GM21619 (cell line): ENCODE results near the gene IDUA.

Experiments
- ATAC-seq: cut with Tn5 transposase; IDR thresholded peaks from one replicate; pipeline ENCODE4 v1.9.1; 2021; ENCODE audit not compliant: unreplicated experiment

Gene IDUA

GRCh38 chr4:955931-956381, 30.9 kb upstream of the IDUA start:
- ATAC-seq, result no peak

DNA sequence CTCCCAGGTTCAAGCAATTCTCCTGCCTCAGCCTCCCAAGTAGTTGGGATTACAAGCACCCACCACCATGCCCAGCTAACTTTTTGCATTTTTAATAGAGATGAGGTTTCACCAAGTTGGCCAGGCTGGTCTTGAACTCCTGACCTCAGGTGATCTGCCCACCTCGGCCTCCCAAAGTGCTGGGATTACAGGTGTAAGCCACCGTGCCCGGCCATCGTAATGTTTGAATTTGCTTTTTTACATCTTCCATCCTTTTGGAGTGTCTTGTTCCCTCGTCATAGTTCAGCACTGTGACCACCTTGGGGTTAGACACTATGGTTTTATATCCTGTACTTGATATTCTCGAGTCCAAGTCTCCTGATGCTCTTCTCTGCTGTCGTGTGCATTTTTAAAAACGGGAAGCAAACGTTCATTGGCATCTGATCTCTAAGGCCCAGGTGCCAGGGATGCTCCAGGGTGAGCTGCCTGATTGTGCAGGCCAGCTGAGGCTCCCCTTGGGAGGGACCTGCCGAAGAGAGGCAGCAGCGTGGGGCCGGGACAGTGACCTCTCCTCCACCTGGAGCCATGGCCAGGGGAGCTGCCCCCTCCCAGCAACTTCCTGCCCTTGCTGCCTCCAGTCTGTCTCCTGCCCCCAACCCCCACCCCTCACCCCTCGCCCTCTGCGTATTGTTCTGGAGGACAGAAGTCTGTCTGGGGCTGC, 30.2 kb upstream of the IDUA start:
- ATAC-seq, result no peak

- no peak for ATAC-seq
Observed at GRCh38 chr4:957231-957580, 29.6 kb upstream of the IDUA start.

DNA sequence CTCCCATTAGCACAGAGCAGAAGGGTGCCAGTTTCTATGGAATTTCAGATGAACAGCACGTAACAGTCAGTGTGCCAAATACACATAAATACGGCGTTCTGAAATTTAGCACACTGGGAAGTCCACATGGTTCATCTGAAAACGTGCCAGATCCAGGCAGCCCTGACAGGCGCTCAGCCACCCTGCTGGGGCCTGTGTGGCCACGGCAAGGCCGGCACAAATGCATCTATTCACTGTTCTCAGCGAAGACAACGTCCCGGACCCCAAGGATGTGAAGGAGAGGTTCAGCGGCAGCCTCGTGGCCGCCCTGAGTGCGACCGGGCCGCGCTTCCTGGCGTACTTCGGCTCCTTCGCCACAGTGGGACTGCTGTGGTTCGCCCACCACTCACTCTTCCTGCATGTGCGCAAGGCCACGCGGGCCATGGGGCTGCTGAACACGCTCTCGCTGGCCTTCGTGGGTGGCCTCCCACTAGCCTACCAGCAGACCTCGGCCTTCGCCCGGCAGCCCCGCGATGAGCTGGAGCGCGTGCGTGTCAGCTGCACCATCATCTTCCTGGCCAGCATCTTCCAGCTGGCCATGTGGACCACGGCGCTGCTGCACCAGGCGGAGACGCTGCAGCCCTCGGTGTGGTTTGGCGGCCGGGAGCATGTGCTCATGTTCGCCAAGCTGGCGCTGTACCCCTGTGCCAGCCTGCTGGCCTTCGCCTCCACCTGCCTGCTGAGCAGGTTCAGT, 29.1 kb upstream of the IDUA start:
- ATAC-seq, result no peak

- no peak for ATAC-seq
Observed at GRCh38 chr4:958314-958665, 28.6 kb upstream of the IDUA start.

GRCh38 chr4:958696-959337, 28.0 kb upstream of the IDUA start:
- ATAC-seq, result no peak

- ATAC-seq, result no peak
Observed at GRCh38 chr4:959338-960139, 27.3 kb upstream of the IDUA start.

DNA sequence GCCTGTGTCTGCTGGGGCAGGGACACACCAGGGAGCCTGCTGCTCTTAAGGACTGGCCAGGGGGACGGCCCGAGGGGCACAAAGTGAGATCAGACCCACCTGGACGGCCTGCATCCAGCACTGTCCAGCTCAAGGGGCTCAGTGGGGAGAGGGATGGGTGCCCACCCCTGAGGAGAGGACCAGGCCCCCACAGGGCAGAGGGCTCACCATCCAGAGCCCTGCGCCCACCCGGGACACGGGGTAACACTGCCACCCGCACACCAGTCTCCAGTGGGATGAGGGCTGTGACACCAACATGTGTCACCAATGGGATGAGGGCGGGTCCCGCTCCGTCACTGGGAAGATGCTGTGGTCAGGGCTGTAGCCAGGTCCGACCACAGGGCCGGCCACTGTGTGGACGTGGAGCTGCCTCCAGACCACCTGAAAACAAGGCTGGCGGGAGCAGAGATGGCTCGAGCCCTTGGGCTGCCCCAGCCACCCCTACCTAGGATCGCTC, 26.7 kb upstream of the IDUA start:
- ATAC-seq, result no peak

DNA sequence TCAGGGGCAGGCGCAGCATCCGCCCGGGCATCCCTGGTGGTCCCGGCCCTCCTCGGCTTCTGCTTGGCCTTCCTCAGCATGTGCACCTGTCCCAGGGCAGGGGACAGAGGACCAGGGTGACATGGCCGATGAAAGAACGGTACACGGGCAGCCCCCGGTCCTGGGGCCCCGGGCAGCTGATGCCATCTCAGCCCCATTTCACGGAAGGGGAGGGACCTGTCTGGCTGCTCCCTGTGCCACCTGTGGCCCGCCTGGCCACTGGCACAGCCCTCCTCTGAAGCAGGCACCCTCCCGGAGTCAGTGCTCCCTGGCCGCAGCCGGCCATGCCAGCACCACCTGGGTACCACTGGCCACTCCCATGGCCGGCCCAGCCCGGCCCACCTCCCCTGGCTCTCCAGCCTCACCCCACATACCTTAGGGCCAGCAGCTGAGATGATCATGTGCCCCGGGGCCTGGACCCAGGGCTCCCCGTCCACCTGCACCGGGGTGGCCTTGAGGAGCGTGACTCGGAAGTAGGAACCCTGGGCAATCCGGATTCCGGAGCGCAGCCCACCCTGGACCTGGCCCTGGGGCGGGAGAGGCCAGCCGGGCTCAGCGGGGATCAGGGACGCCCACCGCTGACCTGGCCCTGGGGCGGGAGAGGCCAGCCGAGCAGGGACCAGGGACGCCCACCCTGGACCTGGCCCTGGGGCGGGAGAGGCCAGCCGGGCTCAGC, 26.1 kb upstream of the IDUA start:
- ATAC-seq, result no peak

DNA sequence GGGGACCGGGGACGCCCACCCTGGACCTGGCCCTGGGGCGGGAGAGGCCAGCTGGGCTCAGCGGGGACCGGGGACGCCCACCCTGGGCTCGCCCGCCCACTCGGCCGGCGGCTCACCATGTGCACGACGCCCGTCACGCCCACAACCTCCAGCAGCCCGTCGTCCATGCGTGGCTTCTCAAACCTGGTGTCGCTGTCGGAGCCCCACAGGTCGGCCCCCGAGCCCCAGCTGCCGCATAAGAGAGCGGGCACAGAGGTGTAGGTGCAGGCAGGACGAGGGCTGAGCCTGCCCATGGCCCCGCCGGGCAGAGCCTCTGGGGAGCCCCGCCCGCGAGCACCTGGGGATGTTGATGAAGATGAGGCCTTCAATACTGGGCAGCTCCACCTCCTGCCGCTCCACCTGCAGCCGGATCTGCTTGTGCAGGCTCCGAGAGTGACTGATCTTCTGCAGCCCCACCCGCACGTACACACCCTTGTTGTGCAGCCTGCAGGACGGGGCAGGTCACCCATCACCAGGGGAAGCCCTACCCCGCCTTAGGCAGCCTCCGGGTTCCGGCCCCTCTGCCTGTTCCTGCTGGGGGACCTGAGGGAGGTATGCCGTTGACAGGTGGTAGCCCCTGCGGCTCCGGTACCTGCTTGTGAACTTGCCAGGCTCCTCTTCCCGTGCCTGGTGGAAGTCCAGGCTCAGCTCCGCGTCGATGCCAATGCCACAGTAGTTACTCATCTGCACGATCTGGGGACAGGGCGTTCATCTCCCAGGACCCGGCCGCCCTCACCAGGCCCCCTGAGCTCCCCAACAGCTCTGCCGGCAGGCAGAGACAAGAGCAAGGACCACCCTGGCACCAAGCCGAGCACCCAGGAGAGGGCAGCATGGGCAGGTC, 25.3 kb upstream of the IDUA start:
- ATAC-seq, result no peak

DNA sequence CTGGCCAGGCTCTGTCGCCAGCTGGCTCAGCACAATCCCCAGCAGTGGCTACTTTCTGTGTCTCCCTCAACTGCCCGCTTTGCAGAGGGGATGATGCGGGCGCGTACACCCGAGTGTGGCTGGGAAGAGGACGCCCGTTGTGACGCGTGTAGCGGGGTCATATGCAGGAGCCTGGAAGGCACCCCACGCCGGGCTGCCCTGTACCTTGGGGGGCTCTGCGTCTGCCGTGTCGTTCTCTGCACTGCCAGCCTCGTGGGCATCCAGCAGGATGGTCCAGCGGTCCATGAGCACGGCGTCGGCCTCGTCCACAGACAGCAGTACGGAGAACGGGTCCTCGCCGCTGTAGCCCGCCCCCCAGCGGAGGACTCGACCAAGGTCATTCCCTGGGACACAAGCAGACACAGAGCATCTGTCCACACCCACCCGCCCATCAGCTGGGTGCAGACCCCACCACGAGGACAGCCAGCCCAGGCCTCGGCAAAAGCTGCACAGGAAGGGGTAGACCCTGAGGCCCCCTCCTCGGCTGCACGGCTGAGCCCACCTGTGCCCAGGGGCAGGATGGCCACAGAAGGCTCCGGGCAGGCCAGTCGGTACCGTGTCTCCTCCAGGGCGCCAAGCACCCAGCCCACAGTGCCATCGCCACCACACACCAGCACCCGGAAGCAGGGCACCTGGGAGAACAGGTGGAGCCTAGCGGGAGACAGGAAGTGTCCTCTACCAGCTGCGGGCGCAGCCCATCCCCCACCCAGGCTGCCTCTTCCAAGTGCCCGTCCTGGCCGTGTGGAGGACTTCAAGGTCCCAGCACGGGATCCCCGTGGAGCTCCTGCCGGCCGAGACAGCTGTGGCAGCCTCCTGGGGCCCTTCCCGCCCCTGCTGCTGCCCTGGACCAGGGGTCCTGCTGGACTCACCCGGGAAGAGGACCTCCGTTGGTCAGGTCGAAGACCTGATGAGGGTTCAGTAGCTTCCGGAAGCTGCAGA, 24.3 kb upstream of the IDUA start:
- ATAC-seq, result no peak

GRCh38 chr4:963276-964225, 23.3 kb upstream of the IDUA start:
- no peak for ATAC-seq

- ATAC-seq, result no peak
Observed at GRCh38 chr4:964346-965025, 22.4 kb upstream of the IDUA start.

- no peak for ATAC-seq
Observed at GRCh38 chr4:965048-965765, 21.6 kb upstream of the IDUA start.

DNA sequence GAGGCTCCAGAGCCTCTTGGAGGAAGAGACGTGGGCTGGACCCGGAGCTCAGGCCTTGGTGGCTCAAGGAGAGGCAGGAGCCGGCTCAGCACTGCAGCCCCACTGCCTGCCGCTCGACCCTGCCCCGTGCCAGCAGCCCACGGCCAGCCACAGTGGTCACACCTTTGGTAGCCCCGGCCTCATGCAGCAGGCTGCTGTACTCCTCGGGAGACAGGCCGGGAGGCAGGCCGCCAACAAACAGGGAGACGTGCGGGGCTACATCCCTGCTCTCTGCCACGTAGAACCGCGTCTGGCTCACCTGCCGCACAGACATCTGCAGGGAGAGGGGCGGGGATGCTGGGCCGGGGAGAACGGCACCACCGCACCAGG, 21.1 kb upstream of the IDUA start:
- ATAC-seq, result no peak
